LoVo (cell line): ENCODE data around the gene MAPK11.

ENCODE experiments used
- DNase-seq: peaks from one replicate; pipeline ENCODE4 v3.0.0-alpha.2; 2016; ENCODE audit warnings: low spot score

MAPK11 gene

GRCh38 chr22:50293441-50294318, 23.5 kb upstream of the MAPK11 start:
- DNase-seq = peak; percentile 52

GRCh38 chr22:50292643-50293440, 22.7 kb upstream of the MAPK11 start:
- DNase-seq = no peak

GRCh38 chr22:50289942-50290630, 19.9 kb upstream of the MAPK11 start:
- DNase-seq = no peak

GRCh38 chr22:50289151-50289941, 19.2 kb upstream of the MAPK11 start:
- DNase-seq = no peak

GRCh38 chr22:50287731-50288130, 17.6 kb upstream of the MAPK11 start:
- no peak for DNase-seq

- DNase-seq = no peak
Measured at GRCh38 chr22:50286701-50287318, 16.6 kb upstream of the MAPK11 start.

- no peak for DNase-seq
Measured at GRCh38 chr22:50286275-50286674, 16.1 kb upstream of the MAPK11 start.

- DNase-seq = no peak
Measured at GRCh38 chr22:50285568-50286229, 15.5 kb upstream of the MAPK11 start.

GRCh38 chr22:50284479-50284878, 14.3 kb upstream of the MAPK11 start:
- DNase-seq = no peak

GRCh38 chr22:50283821-50284220, 13.6 kb upstream of the MAPK11 start:
- no peak for DNase-seq

GRCh38 chr22:50282361-50283155, 12.4 kb upstream of the MAPK11 start:
- peak; percentile 74 for DNase-seq

- no peak for DNase-seq
Measured at GRCh38 chr22:50281957-50282356, 11.8 kb upstream of the MAPK11 start.

- DNase-seq = no peak
Measured at GRCh38 chr22:50281384-50281760, 11.2 kb upstream of the MAPK11 start.

GRCh38 chr22:50280708-50281383, 10.7 kb upstream of the MAPK11 start:
- DNase-seq = no peak

GRCh38 chr22:50280022-50280707, 10.0 kb upstream of the MAPK11 start:
- DNase-seq = no peak

GRCh38 chr22:50278956-50279619, 8.9 kb upstream of the MAPK11 start:
- DNase-seq = no peak

- DNase-seq = no peak
Measured at GRCh38 chr22:50278461-50278860, 8.3 kb upstream of the MAPK11 start.

GRCh38 chr22:50277761-50278160, 7.6 kb upstream of the MAPK11 start:
- DNase-seq = no peak
